ENCODE results near the gene RHEB.

DNA sequence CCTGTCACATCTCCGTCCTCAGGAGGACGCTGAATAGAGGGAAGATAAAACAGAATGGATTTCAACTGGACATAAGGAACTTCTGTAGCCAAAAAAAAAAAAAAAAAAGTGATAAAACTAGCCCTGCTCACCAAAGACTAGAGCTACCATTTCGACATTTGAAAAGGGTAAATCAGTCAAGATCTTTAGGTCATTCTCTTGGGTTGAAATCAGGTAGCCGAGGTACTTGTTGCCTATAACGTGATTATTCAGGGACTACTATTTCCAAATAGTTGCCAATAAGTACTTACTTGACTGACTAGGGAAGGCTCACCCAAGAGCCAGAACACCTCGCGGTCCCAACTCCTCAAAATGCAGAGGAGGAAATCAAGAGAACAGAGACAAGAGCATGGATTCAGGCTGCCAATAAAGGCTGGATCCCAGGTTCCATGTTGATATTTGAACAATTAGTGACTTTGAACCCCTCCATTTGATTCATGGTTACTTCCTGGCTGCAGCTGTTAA, 2.0 kb downstream of the RHEB start:
- TF ChIP-seq, protein P1, sequence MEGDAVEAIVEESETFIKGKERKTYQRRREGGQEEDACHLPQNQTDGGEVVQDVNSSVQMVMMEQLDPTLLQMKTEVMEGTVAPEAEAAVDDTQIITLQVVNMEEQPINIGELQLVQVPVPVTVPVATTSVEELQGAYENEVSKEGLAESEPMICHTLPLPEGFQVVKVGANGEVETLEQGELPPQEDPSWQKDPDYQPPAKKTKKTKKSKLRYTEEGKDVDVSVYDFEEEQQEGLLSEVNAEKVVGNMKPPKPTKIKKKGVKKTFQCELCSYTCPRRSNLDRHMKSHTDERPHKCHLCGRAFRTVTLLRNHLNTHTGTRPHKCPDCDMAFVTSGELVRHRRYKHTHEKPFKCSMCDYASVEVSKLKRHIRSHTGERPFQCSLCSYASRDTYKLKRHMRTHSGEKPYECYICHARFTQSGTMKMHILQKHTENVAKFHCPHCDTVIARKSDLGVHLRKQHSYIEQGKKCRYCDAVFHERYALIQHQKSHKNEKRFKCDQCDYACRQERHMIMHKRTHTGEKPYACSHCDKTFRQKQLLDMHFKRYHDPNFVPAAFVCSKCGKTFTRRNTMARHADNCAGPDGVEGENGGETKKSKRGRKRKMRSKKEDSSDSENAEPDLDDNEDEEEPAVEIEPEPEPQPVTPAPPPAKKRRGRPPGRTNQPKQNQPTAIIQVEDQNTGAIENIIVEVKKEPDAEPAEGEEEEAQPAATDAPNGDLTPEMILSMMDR (conservative IDR thresholded peaks at IDR 0.05; ENCODE audit: low read length), result no peak
- TF ChIP-seq EZH2phosphoT487 (IDR thresholded peaks at IDR 0.05; ENCODE audit: borderline replicate concordance, low read depth, low read length), result no peak

Measured in OCI-LY7 (cell line).